Activated T-helper 1 cell treated with anti-CD3 and anti-CD28 coated beads, Interleukin-12 subunit alpha, Interleukin-12 subunit beta, Interleukin-2, Interleukin-4 antibody, amounts not matched to agents 30 ng/mL and 10 ng/mL and 1 ng/mL, durations not matched to agents 14 hours and 24 hours and 36 hours (primary cell): ENCODE results near the gene SLC38A4. TPM values are rescaled to one million over a fixed set of nuclear protein-coding genes. Genes with fewer than 3 reads are reported as not detected.
"Not testable (repeated sequence)": the region's sequence is repeated elsewhere in the genome, so short reads cannot be mapped to it uniquely, and the experiment has no call there.

ENCODE experiments used
- DNase-seq: peaks from one replicate; pipeline ENCODE4 v3.0.0; 2021; ENCODE audit warnings: low spot score
- H3K27ac Mint-ChIP-seq: one replicate; pipeline ENCODE4 v1.8.0; 2021; ENCODE audit warnings: mild to moderate bottlenecking, mixed read lengths
- H3K27me3 Mint-ChIP-seq: one replicate; pipeline ENCODE4 v1.8.0; 2022; ENCODE audit warnings: mild to moderate bottlenecking, moderate library complexity, mixed read lengths; ENCODE audit not compliant: insufficient read depth
- H3K36me3 Mint-ChIP-seq: one replicate; pipeline ENCODE4 v1.8.0; 2021; ENCODE audit warnings: low read depth, mixed read lengths
- H3K4me1 Mint-ChIP-seq: one replicate; pipeline ENCODE4 v1.8.0; 2021; ENCODE audit warnings: low read depth, mixed read lengths
- H3K4me3 Mint-ChIP-seq: one replicate; pipeline ENCODE4 v1.8.0; 2021; ENCODE audit warnings: mild to moderate bottlenecking, moderate library complexity, mixed read lengths
- H3K9me3 Mint-ChIP-seq: one replicate; pipeline ENCODE4 v1.8.0; 2021; ENCODE audit warnings: mixed read lengths
- intact Hi-C: fragments of 100-400 bp; cut with micrococcal nuclease; formaldehyde crosslinking; loops from one replicate; pipeline ENCODE4 v1.15.1; 2024
- total RNA-seq: library from RNA; stranded (reverse); gene quantifications from 2 replicates; pipeline ENCODE4 v1.2.3, GENCODE V29; 2022

SLC38A4 gene
- not detected in 2 replicates for total RNA-seq

- Mint-ChIP-seq H3K27ac (no peak within 1 kb of the TSS), H3K4me3 (no peak within 1 kb of the TSS), H3K9me3 (no peaks in the 10 kb centered on the region), H3K4me1 (peaks cover 2% of the 10 kb centered on the region), H3K36me3 (peaks cover 2% of the 10 kb centered on the region), H3K27me3 (peaks cover 39% of the 10 kb centered on the region)
- intact Hi-C loops, result no loop called here
- no peak for DNase-seq
These were observed at the start of gene SLC38A4 for GRCh38 chr12:46825591-46826414. TSS of gene SLC38A4 (minus strand) at chr12:46825997. CDS start at chr12:46793071, 32,926 bp downstream.

GRCh38 chr12:46875095-46875494, 49.3 kb upstream of the SLC38A4 start:
- H3K9me3 Mint-ChIP-seq, result peaks cover 4% of the 10 kb centered on the region
- H3K4me3 Mint-ChIP-seq, result no peak overlapping the region
- H3K27me3 Mint-ChIP-seq, result peaks cover 2% of the 10 kb centered on the region
- H3K36me3 Mint-ChIP-seq, result no peaks in the 10 kb centered on the region
- no peak overlapping the region for H3K27ac Mint-ChIP-seq
- H3K4me1 Mint-ChIP-seq, result no peaks in the 10 kb centered on the region
- DNase-seq, result no peak
- intact Hi-C loops, result no loop called here

- H3K36me3 Mint-ChIP-seq, result no peaks in the 10 kb centered on the region
- no peaks in the 10 kb centered on the region for H3K4me1 Mint-ChIP-seq
- H3K27me3 Mint-ChIP-seq, result peaks cover 2% of the 10 kb centered on the region
- H3K9me3 Mint-ChIP-seq, result peaks cover 4% of the 10 kb centered on the region
- H3K4me3 Mint-ChIP-seq, result no peak overlapping the region
- DNase-seq, result no peak
- no peak overlapping the region for H3K27ac Mint-ChIP-seq
- intact Hi-C loops, result no loop called here
These were observed 48.8 kb upstream of the SLC38A4 start for GRCh38 chr12:46874642-46875041.

- Mint-ChIP-seq H3K4me1 (no peaks in the 10 kb centered on the region), H3K9me3 (peaks cover 3% of the 10 kb centered on the region), H3K4me3 (no peak overlapping the region), H3K27ac (no peak overlapping the region), H3K36me3 (no peaks in the 10 kb centered on the region), H3K27me3 (peaks cover 4% of the 10 kb centered on the region)
- DNase-seq, result no peak
- intact Hi-C loops, result no loop called here
These were observed 46.3 kb upstream of the SLC38A4 start for GRCh38 chr12:46872135-46872534.

- H3K9me3 Mint-ChIP-seq, result peaks cover 32% of the 10 kb centered on the region
- H3K4me1 Mint-ChIP-seq, result no peaks in the 10 kb centered on the region
- no peak for DNase-seq
- H3K27me3 Mint-ChIP-seq, result peaks cover 2% of the 10 kb centered on the region
- H3K4me3 Mint-ChIP-seq, result no peak overlapping the region
- no peak overlapping the region for H3K27ac Mint-ChIP-seq
- intact Hi-C loops, result no loop called here
- no peaks in the 10 kb centered on the region for H3K36me3 Mint-ChIP-seq
These were observed 39.5 kb upstream of the SLC38A4 start for GRCh38 chr12:46865311-46865710.

GRCh38 chr12:46858368-46858767, 32.6 kb upstream of the SLC38A4 start:
- Mint-ChIP-seq H3K36me3 (no peaks in the 10 kb centered on the region), H3K27ac (no peak overlapping the region), H3K4me3 (no peak overlapping the region), H3K27me3 (no peaks in the 10 kb centered on the region), H3K4me1 (no peaks in the 10 kb centered on the region), H3K9me3 (peaks cover 51% of the 10 kb centered on the region)
- intact Hi-C loops, result no loop called here
- DNase-seq, result no peak

- H3K36me3 Mint-ChIP-seq, result no peaks in the 10 kb centered on the region
- no peak overlapping the region for H3K4me3 Mint-ChIP-seq
- no peak for DNase-seq
- no peak overlapping the region for H3K27ac Mint-ChIP-seq
- peaks cover 44% of the 10 kb centered on the region for H3K9me3 Mint-ChIP-seq
- no peaks in the 10 kb centered on the region for H3K4me1 Mint-ChIP-seq
- intact Hi-C loops, result no loop called here
- no peaks in the 10 kb centered on the region for H3K27me3 Mint-ChIP-seq
These were observed 31.7 kb upstream of the SLC38A4 start for GRCh38 chr12:46857486-46857885.

GRCh38 chr12:46855760-46856159, 30.0 kb upstream of the SLC38A4 start:
- H3K4me1 Mint-ChIP-seq, result no peaks in the 10 kb centered on the region
- no peak for DNase-seq
- no peaks in the 10 kb centered on the region for H3K36me3 Mint-ChIP-seq
- intact Hi-C loops, result no loop called here
- H3K27ac Mint-ChIP-seq, result no peak overlapping the region
- no peak overlapping the region for H3K4me3 Mint-ChIP-seq
- H3K9me3 Mint-ChIP-seq, result peaks cover 37% of the 10 kb centered on the region
- peaks cover 1% of the 10 kb centered on the region for H3K27me3 Mint-ChIP-seq

- DNase-seq, intact Hi-C loops, H3K4me3 Mint-ChIP-seq: not testable (repeated sequence)
These were observed 28.4 kb upstream of the SLC38A4 start for GRCh38 chr12:46854188-46854587.

GRCh38 chr12:46848792-46849191, 23.0 kb upstream of the SLC38A4 start:
- H3K27me3 Mint-ChIP-seq, H3K36me3 Mint-ChIP-seq, H3K4me1 Mint-ChIP-seq, H3K4me3 Mint-ChIP-seq, DNase-seq, H3K27ac Mint-ChIP-seq, intact Hi-C loops: not testable (repeated sequence)
- H3K9me3 Mint-ChIP-seq, result peaks cover 14% of the 10 kb centered on the region

More at GRCh38 chr12:46854188-46854587, 28.4 kb upstream of the SLC38A4 start:
- H3K9me3 Mint-ChIP-seq, result peaks cover 26% of the 10 kb centered on the region
- H3K27ac Mint-ChIP-seq, H3K4me1 Mint-ChIP-seq, H3K36me3 Mint-ChIP-seq, H3K27me3 Mint-ChIP-seq: not testable (repeated sequence)

- intact Hi-C loops, result no loop called here
- Mint-ChIP-seq H3K36me3 (no peaks in the 10 kb centered on the region), H3K4me3 (no peak overlapping the region), H3K4me1 (no peaks in the 10 kb centered on the region), H3K9me3 (peaks cover 14% of the 10 kb centered on the region), H3K27ac (no peak overlapping the region), H3K27me3 (peaks cover 6% of the 10 kb centered on the region)
- no peak for DNase-seq
These were observed 21.2 kb upstream of the SLC38A4 start for GRCh38 chr12:46847001-46847400.

- Mint-ChIP-seq H3K27ac (no peak overlapping the region), H3K4me1 (no peaks in the 10 kb centered on the region), H3K9me3 (peaks cover 9% of the 10 kb centered on the region), H3K4me3 (no peak overlapping the region), H3K36me3 (no peaks in the 10 kb centered on the region), H3K27me3 (peaks cover 7% of the 10 kb centered on the region)
- DNase-seq, result no peak
- intact Hi-C loops, result no loop called here
These were observed 18.0 kb upstream of the SLC38A4 start for GRCh38 chr12:46843811-46844210.

GRCh38 chr12:46841891-46842290, 16.1 kb upstream of the SLC38A4 start:
- intact Hi-C loops, result no loop called here
- H3K36me3 Mint-ChIP-seq, result no peaks in the 10 kb centered on the region

More at GRCh38 chr12:46841891-46842290, 16.1 kb upstream of the SLC38A4 start:
- H3K4me1 Mint-ChIP-seq, result no peaks in the 10 kb centered on the region
- H3K4me3 Mint-ChIP-seq, result no peak overlapping the region
- H3K27ac Mint-ChIP-seq, result no peak overlapping the region
- peaks cover 7% of the 10 kb centered on the region for H3K27me3 Mint-ChIP-seq
- DNase-seq, result no peak
- H3K9me3 Mint-ChIP-seq, result peaks cover 1% of the 10 kb centered on the region
